KMS-11 (cell line): ENCODE measurements around the gene PTS.

Experiments
- H2AFZ ChIP-seq: fragments of 200-600 bp; sonication (generic); 2 replicates; pipeline ENCODE4 v1.6.1; 2016; ENCODE audit warnings: antibody characterized with exemption, mixed run types, low read depth
- H3K27ac ChIP-seq: fragments of 200-600 bp; sonication (generic); 2 replicates; pipeline ENCODE4 v1.6.1; 2016; ENCODE audit warnings: mild to moderate bottlenecking, mixed run types
- H3K27me3 ChIP-seq: fragments of 200-600 bp; sonication (generic); 2 replicates; pipeline ENCODE4 v1.6.1; 2017; ENCODE audit warnings: mild to moderate bottlenecking, low read depth, mixed run types, moderate library complexity; ENCODE audit not compliant: insufficient read depth
- H3K36me3 ChIP-seq: fragments of 200-600 bp; sonication (generic); 2 replicates; pipeline ENCODE4 v1.6.1; 2017; ENCODE audit warnings: mild to moderate bottlenecking, mixed run types; ENCODE audit not compliant: insufficient read depth
- H3K4me1 ChIP-seq: fragments of 200-600 bp; sonication (generic); 2 replicates; pipeline ENCODE4 v1.6.1; 2016; ENCODE audit warnings: mild to moderate bottlenecking, low read depth, mixed run types; ENCODE audit not compliant: poor library complexity, severe bottlenecking
- H3K4me2 ChIP-seq: fragments of 200-600 bp; sonication (generic); 2 replicates; pipeline ENCODE4 v1.7.0; 2016; ENCODE audit warnings: mild to moderate bottlenecking, mixed run types
- H3K4me3 ChIP-seq: fragments of 200-600 bp; sonication (generic); IDR thresholded peaks from 2 replicates; pipeline ENCODE4 v1.6.1; 2017; ENCODE audit warnings: low read depth, low read length, mixed read lengths; ENCODE audit not compliant: insufficient read depth
- H3K79me2 ChIP-seq: fragments of 200-600 bp; sonication (generic); 2 replicates; pipeline ENCODE4 v1.6.1; 2016; ENCODE audit warnings: low read depth, mixed run types; ENCODE audit not compliant: insufficient read depth
- H3K9ac ChIP-seq: fragments of 200-600 bp; sonication (generic); 2 replicates; pipeline ENCODE4 v1.6.1; 2016; ENCODE audit warnings: mild to moderate bottlenecking, mixed run types
- H4K20me1 ChIP-seq: fragments of 200-600 bp; sonication (generic); 2 replicates; pipeline ENCODE4 v1.6.1; 2016; ENCODE audit warnings: mild to moderate bottlenecking, mixed run types; ENCODE audit not compliant: insufficient read depth
- CTCF ChIP-seq: fragments of 200-600 bp; sonication (generic); conservative IDR thresholded peaks from 2 replicates; pipeline ENCODE4 v1.6.1; 2017; ENCODE audit warnings: low read depth, mild to moderate bottlenecking, antibody characterized with exemption, low read length, moderate library complexity, mixed read lengths

PTS gene

GRCh38 chr11:112229746-112230433 lies 3.7 kb downstream of the PTS start:
- H3K27me3 ChIP-seq: no peaks in the 10 kb centered on the region
- no peak overlapping the region for H2AFZ ChIP-seq
- no peaks in the 10 kb centered on the region for H3K36me3 ChIP-seq
- H3K27ac ChIP-seq: no peak overlapping the region
- H3K9ac ChIP-seq: no peak overlapping the region
- H3K4me3 ChIP-seq: no peak overlapping the region
- peaks cover 5% of the 10 kb centered on the region; the same call in 1 of the 2 replicates for H3K79me2 ChIP-seq
- no peak overlapping the region for H3K4me2 ChIP-seq
- H3K4me1 ChIP-seq: peaks cover 8% of the 10 kb centered on the region
- H4K20me1 ChIP-seq: no peaks in the 10 kb centered on the region
- no peak for TF ChIP-seq CTCF

- H3K4me3 ChIP-seq: no peak overlapping the region
- H3K4me2 ChIP-seq: no peak overlapping the region
- TF ChIP-seq CTCF: no peak
- H3K4me1 ChIP-seq: peaks cover 7% of the 10 kb centered on the region
- H3K79me2 ChIP-seq: peaks cover 3% of the 10 kb centered on the region; the same call in 1 of the 2 replicates
- H3K36me3 ChIP-seq: no peaks in the 10 kb centered on the region
- no peaks in the 10 kb centered on the region for H3K27me3 ChIP-seq
- no peaks in the 10 kb centered on the region for H4K20me1 ChIP-seq
- H3K27ac ChIP-seq: no peak overlapping the region
- H3K9ac ChIP-seq: no peak overlapping the region
- H2AFZ ChIP-seq: no peak overlapping the region
Observed at GRCh38 chr11:112231952-112232351, 5.7 kb downstream of the PTS start.

- H3K36me3 ChIP-seq: no peaks in the 10 kb centered on the region
- no peak overlapping the region for H2AFZ ChIP-seq
- H3K4me2 ChIP-seq: no peak overlapping the region
- TF ChIP-seq CTCF: no peak
- H3K4me3 ChIP-seq: no peak overlapping the region
- no peaks in the 10 kb centered on the region for H3K27me3 ChIP-seq
- no peak overlapping the region for H3K27ac ChIP-seq
- no peaks in the 10 kb centered on the region for H3K79me2 ChIP-seq
- no peak overlapping the region for H3K9ac ChIP-seq
- H4K20me1 ChIP-seq: no peaks in the 10 kb centered on the region
- H3K4me1 ChIP-seq: no peaks in the 10 kb centered on the region
Observed at GRCh38 chr11:112235750-112236390, 9.6 kb downstream of the PTS start.

- no peaks in the 10 kb centered on the region for H3K27me3 ChIP-seq
- H4K20me1 ChIP-seq: no peaks in the 10 kb centered on the region
- H3K36me3 ChIP-seq: no peaks in the 10 kb centered on the region
- H3K4me2 ChIP-seq: no peak overlapping the region
- H3K79me2 ChIP-seq: no peaks in the 10 kb centered on the region
- H3K9ac ChIP-seq: no peak overlapping the region
- no peak overlapping the region for H3K27ac ChIP-seq
- H2AFZ ChIP-seq: no peak overlapping the region
- no peak for TF ChIP-seq CTCF
- no peaks in the 10 kb centered on the region for H3K4me1 ChIP-seq
- no peak overlapping the region for H3K4me3 ChIP-seq
Observed at GRCh38 chr11:112237451-112237850, 11.2 kb downstream of the PTS start.
